HepG2 (cell line): Measurements from ENCODE around the gene CPNE1. TPM values are rescaled to one million over a fixed set of nuclear protein-coding genes. Genes with fewer than 3 reads are reported as not detected.
A peak's percentile ranks its signal among the peaks of the same experiment; 100 is the strongest.

Source experiments
- ARNT2 ChIP-seq: sonication (generic); formaldehyde crosslinking; IDR thresholded peaks from 2 replicates; pipeline ENCODE4 v1.8.0; 2022; ENCODE audit warnings: mild to moderate bottlenecking, low read depth, missing genetic modification reagents, moderate library complexity
- ATM ChIP-seq: fragments of 450-650 bp; IDR thresholded peaks from 2 replicates; pipeline ENCODE4 v1.7.1; 2017; ENCODE audit warnings: mild to moderate bottlenecking, borderline replicate concordance
- BRCA1 ChIP-seq: sonication (generic); formaldehyde crosslinking; IDR thresholded peaks from 2 replicates; pipeline ENCODE4 v1.4.0; 2020; ENCODE audit warnings: missing genetic modification reagents
- CREM ChIP-seq, 2 experiments: sonication (generic) in 1 of 2; formaldehyde crosslinking in 1 of 2; IDR thresholded peaks; 2 replicates each; pipeline versions ENCODE4 v1.4.0 to v1.6.1; 2016 to 2020; ENCODE audit warnings: antibody characterized with exemption in 1 of 2, mild to moderate bottlenecking in 1 of 2, missing genetic modification reagents in 1 of 2
- HDAC2 ChIP-seq: sonication (generic); formaldehyde crosslinking; IDR thresholded peaks from 2 replicates; pipeline ENCODE4 v1.4.0; 2020; ENCODE audit warnings: missing genetic modification reagents
- SP4 ChIP-seq: sonication (generic); formaldehyde crosslinking; IDR thresholded peaks from 2 replicates; pipeline ENCODE4 v1.8.1; 2023; ENCODE audit warnings: mild to moderate bottlenecking, missing genetic modification reagents
- SPEN ChIP-seq: sonication (generic); formaldehyde crosslinking; IDR thresholded peaks from 2 replicates; pipeline ENCODE4 v1.5.1; 2020; ENCODE audit warnings: low read depth, mild to moderate bottlenecking, missing genetic modification reagents
- ZIK1 ChIP-seq: sonication (generic); formaldehyde crosslinking; IDR thresholded peaks from 2 replicates; pipeline ENCODE4 v1.5.0; 2020; ENCODE audit warnings: mild to moderate bottlenecking, low read depth, missing genetic modification reagents, borderline replicate concordance
- ZNF34 ChIP-seq: sonication (generic); formaldehyde crosslinking; IDR thresholded peaks from 2 replicates; pipeline ENCODE4 v1.4.0; 2020; ENCODE audit warnings: mild to moderate bottlenecking, missing genetic modification reagents, borderline replicate concordance
- ZNF367 ChIP-seq: sonication (generic); formaldehyde crosslinking; IDR thresholded peaks from 2 replicates; pipeline ENCODE4 v1.4.0; 2020; ENCODE audit warnings: missing genetic modification reagents, borderline replicate concordance
- ZNF510 ChIP-seq: sonication (generic); formaldehyde crosslinking; IDR thresholded peaks from 2 replicates; pipeline ENCODE4 v1.4.0; 2020; ENCODE audit warnings: low read depth, mild to moderate bottlenecking, missing genetic modification reagents
- polyA plus RNA-seq, 8 experiments: library from polyadenylated mRNA; depleted of rRNA in 3 of 8; stranded (reverse) in 7 of 8; unstranded in 1 of 8; fragments of >200 nt; fragmentation: Illumina TruSeq in 4 of 8; extraction: Trizol in 4 of 8; gene quantifications; 2 replicates each; pipeline versions ENCODE4 v1.2.1 to v1.2.3, GENCODE V29; 2011 to 2016; ENCODE audit warnings: low read depth in 4 of 8, missing spikeins in 1 of 8, mixed read lengths in 1 of 8; ENCODE audit not compliant: insufficient read depth in 1 of 8
- total RNA-seq, 5 experiments: library from RNA; depleted of rRNA; stranded (reverse); fragments of >200 nt; fragmentation: Illumina TruSeq; extraction: Trizol; gene quantifications; 2 replicates each; pipeline ENCODE4 v1.2.3, GENCODE V29; 2016; ENCODE audit warnings: low read depth in 1 of 5
- TF ChIP-seq, protein P1 (sequence below): sonication (generic); formaldehyde crosslinking; IDR thresholded peaks from 2 replicates; pipeline ENCODE4 v1.4.0; 2020; ENCODE audit warnings: missing genetic modification reagents
- TF ChIP-seq, protein P2 (sequence below): sonication (generic); formaldehyde crosslinking; IDR thresholded peaks from 2 replicates; pipeline ENCODE4 v1.5.0; 2020; ENCODE audit warnings: missing genetic modification reagents
- TF ChIP-seq, protein P3 (sequence below): sonication (generic); formaldehyde crosslinking; IDR thresholded peaks from 2 replicates; pipeline ENCODE4 v1.4.0; 2020; ENCODE audit warnings: missing genetic modification reagents
- TF ChIP-seq, protein P4 (sequence below): sonication (generic); formaldehyde crosslinking; IDR thresholded peaks from 2 replicates; pipeline ENCODE4 v1.4.0; 2020; ENCODE audit warnings: missing genetic modification reagents
- TF ChIP-seq, protein P5 (sequence below): sonication (generic); formaldehyde crosslinking; IDR thresholded peaks from 2 replicates; pipeline ENCODE4 v1.4.0; 2020; ENCODE audit warnings: missing genetic modification reagents
- TF ChIP-seq, protein P6 (sequence below): sonication (generic); formaldehyde crosslinking; IDR thresholded peaks from 2 replicates; pipeline ENCODE4 v1.5.0; 2020; ENCODE audit warnings: mild to moderate bottlenecking, missing genetic modification reagents

The CPNE1 gene
- total and polyA plus RNA-seq, 2 of the 13 experiments (the other 11 are each of a cell fraction or from before 2014, with no cell fraction given): 408 to 431 TPM

DNA sequence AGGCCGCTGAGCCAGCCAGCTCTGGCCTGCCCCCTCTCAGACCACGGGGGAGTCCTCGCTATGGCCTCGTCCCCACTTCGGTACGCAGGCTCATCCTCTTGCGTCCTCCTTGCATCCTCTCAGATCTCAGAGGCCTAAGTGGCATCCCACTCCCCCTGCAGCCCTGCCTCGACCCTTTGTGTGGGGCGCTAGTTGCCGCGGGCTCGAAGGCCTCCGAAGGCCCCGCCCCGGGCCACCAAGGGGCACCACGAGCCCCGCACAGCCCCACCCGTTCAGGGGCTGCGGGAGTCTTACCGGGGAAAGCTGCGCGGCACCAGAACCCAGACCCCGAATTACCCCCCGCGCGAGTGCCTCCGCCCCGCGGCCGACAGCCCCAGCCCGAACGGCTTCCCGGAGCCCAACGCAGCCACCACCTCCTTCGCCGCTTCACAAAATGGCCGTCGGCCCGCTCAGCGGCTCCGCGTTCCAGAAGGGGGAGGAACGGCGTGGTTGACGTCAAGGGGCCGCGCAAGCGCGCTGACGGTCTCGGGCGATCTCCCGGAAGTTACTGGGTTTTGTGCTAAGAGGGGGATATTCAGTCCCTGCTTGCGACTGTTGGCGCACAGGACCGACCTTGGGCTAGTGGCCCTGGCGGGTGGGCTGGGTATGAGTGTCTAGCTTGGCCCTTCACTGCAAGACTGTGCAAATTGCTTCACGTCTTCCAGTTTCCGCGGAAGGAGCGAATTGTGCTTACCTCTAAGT, at the start of gene CPNE1, which contains the start of gene RBM12 (continued):
- TF ChIP-seq, protein P1, sequence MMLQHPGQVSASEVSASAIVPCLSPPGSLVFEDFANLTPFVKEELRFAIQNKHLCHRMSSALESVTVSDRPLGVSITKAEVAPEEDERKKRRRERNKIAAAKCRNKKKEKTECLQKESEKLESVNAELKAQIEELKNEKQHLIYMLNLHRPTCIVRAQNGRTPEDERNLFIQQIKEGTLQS (CRISPR knock-in tag): peak; percentile 77
- TF ChIP-seq ZIK1 (peak; percentile 98), SPEN (CRISPR knock-in tag) (peak; percentile 97), ZNF34 (CRISPR knock-in tag) (peak; percentile 99), CREM (IDR thresholded peaks at IDR 0.05) (peak; percentile 91), CREM (CRISPR knock-in tag; IDR thresholded peaks at IDR 0.05) (0 out of 2 replicates have a peak, but pooled peaks have one; percentile 19), ATM (no peak), ZNF510 (CRISPR knock-in tag) (peak; percentile 99; the same call in 1 of the 2 replicates), HDAC2 (CRISPR knock-in tag) (peak; percentile 72), ARNT2 (CRISPR knock-in tag) (peak; percentile 99), ZNF367 (peak; percentile 7; the same call in 1 of the 2 replicates), SP4 (CRISPR knock-in tag) (peak; percentile 78), BRCA1 (peak; percentile 68; the same call in 1 of the 2 replicates)
- TF ChIP-seq, protein P2, sequence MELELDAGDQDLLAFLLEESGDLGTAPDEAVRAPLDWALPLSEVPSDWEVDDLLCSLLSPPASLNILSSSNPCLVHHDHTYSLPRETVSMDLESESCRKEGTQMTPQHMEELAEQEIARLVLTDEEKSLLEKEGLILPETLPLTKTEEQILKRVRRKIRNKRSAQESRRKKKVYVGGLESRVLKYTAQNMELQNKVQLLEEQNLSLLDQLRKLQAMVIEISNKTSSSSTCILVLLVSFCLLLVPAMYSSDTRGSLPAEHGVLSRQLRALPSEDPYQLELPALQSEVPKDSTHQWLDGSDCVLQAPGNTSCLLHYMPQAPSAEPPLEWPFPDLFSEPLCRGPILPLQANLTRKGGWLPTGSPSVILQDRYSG: peak; percentile 78
- TF ChIP-seq, protein P3, sequence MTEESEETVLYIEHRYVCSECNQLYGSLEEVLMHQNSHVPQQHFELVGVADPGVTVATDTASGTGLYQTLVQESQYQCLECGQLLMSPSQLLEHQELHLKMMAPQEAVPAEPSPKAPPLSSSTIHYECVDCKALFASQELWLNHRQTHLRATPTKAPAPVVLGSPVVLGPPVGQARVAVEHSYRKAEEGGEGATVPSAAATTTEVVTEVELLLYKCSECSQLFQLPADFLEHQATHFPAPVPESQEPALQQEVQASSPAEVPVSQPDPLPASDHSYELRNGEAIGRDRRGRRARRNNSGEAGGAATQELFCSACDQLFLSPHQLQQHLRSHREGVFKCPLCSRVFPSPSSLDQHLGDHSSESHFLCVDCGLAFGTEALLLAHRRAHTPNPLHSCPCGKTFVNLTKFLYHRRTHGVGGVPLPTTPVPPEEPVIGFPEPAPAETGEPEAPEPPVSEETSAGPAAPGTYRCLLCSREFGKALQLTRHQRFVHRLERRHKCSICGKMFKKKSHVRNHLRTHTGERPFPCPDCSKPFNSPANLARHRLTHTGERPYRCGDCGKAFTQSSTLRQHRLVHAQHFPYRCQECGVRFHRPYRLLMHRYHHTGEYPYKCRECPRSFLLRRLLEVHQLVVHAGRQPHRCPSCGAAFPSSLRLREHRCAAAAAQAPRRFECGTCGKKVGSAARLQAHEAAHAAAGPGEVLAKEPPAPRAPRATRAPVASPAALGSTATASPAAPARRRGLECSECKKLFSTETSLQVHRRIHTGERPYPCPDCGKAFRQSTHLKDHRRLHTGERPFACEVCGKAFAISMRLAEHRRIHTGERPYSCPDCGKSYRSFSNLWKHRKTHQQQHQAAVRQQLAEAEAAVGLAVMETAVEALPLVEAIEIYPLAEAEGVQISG (CRISPR knock-in tag): peak; percentile 94
- TF ChIP-seq, protein P4, sequence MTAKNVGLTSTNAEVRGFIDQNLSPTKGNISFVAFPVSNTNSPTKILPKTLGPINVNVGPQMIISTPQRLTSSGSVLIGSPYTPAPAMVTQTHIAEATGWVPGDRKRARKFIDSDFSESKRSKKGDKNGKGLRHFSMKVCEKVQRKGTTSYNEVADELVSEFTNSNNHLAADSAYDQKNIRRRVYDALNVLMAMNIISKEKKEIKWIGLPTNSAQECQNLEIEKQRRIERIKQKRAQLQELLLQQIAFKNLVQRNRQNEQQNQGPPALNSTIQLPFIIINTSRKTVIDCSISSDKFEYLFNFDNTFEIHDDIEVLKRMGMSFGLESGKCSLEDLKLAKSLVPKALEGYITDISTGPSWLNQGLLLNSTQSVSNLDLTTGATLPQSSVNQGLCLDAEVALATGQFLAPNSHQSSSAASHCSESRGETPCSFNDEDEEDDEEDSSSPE (CRISPR knock-in tag): peak; percentile 93
- TF ChIP-seq, protein P5, sequence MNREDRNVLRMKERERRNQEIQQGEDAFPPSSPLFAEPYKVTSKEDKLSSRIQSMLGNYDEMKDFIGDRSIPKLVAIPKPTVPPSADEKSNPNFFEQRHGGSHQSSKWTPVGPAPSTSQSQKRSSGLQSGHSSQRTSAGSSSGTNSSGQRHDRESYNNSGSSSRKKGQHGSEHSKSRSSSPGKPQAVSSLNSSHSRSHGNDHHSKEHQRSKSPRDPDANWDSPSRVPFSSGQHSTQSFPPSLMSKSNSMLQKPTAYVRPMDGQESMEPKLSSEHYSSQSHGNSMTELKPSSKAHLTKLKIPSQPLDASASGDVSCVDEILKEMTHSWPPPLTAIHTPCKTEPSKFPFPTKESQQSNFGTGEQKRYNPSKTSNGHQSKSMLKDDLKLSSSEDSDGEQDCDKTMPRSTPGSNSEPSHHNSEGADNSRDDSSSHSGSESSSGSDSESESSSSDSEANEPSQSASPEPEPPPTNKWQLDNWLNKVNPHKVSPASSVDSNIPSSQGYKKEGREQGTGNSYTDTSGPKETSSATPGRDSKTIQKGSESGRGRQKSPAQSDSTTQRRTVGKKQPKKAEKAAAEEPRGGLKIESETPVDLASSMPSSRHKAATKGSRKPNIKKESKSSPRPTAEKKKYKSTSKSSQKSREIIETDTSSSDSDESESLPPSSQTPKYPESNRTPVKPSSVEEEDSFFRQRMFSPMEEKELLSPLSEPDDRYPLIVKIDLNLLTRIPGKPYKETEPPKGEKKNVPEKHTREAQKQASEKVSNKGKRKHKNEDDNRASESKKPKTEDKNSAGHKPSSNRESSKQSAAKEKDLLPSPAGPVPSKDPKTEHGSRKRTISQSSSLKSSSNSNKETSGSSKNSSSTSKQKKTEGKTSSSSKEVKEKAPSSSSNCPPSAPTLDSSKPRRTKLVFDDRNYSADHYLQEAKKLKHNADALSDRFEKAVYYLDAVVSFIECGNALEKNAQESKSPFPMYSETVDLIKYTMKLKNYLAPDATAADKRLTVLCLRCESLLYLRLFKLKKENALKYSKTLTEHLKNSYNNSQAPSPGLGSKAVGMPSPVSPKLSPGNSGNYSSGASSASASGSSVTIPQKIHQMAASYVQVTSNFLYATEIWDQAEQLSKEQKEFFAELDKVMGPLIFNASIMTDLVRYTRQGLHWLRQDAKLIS (CRISPR knock-in tag): peak; percentile 60; the same call in 1 of the 2 replicates
- TF ChIP-seq, protein P6, sequence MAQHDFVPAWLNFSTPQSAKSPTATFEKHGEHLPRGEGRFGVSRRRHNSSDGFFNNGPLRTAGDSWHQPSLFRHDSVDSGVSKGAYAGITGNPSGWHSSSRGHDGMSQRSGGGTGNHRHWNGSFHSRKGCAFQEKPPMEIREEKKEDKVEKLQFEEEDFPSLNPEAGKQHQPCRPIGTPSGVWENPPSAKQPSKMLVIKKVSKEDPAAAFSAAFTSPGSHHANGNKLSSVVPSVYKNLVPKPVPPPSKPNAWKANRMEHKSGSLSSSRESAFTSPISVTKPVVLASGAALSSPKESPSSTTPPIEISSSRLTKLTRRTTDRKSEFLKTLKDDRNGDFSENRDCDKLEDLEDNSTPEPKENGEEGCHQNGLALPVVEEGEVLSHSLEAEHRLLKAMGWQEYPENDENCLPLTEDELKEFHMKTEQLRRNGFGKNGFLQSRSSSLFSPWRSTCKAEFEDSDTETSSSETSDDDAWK (CRISPR knock-in tag): no peak
